Effector memory CD4-positive, alpha-beta T cell (primary cell): ENCODE results near the gene CSDE1.
"Not testable (repeated sequence)": the region's sequence is repeated elsewhere in the genome, so short reads cannot be mapped to it uniquely, and the experiment has no call there.

Source experiments
- DNase-seq, 3 donors: peaks; one replicate each; pipeline ENCODE4 v3.0.0-alpha.2; 2020
- H3K27ac ChIP-seq: 2 replicates; pipeline ENCODE4 v1.7.0; 2013; ENCODE audit warnings: mild to moderate bottlenecking, low read length, moderate library complexity; ENCODE audit not compliant: insufficient read depth, poor library complexity, severe bottlenecking
- H3K27me3 ChIP-seq: replicated peaks from 2 replicates; pipeline ENCODE4 v1.7.0; 2013; ENCODE audit warnings: mild to moderate bottlenecking, low read length; ENCODE audit not compliant: insufficient read depth, control insufficient read depth, poor library complexity, severe bottlenecking
- H3K36me3 ChIP-seq: 2 replicates; pipeline ENCODE4 v1.7.0; 2013; ENCODE audit warnings: mild to moderate bottlenecking, low read length, moderate library complexity; ENCODE audit not compliant: control insufficient read depth, insufficient read depth
- H3K4me1 ChIP-seq: 2 replicates; pipeline ENCODE4 v1.7.0; 2013; ENCODE audit warnings: low read length, mild to moderate bottlenecking; ENCODE audit not compliant: control insufficient read depth, insufficient read depth, poor library complexity, severe bottlenecking
- H3K4me3 ChIP-seq: 2 replicates; pipeline ENCODE4 v1.7.0; 2013; ENCODE audit warnings: low read length, low read depth, mild to moderate bottlenecking; ENCODE audit not compliant: insufficient read depth, poor library complexity, severe bottlenecking
- H3K9me3 ChIP-seq: 2 replicates; pipeline ENCODE4 v1.7.0; 2013; ENCODE audit warnings: mild to moderate bottlenecking, low read length, moderate library complexity; ENCODE audit not compliant: control insufficient read depth
- total RNA-seq, 3 donors: gene quantifications; one replicate each; lab custom pipeline; 2026; lab: John Stamatoyannopoulos, UW

The CSDE1 gene
- total RNA-seq = 737 to 1,022 (median 880) reads per million in 3 donors

DNA sequence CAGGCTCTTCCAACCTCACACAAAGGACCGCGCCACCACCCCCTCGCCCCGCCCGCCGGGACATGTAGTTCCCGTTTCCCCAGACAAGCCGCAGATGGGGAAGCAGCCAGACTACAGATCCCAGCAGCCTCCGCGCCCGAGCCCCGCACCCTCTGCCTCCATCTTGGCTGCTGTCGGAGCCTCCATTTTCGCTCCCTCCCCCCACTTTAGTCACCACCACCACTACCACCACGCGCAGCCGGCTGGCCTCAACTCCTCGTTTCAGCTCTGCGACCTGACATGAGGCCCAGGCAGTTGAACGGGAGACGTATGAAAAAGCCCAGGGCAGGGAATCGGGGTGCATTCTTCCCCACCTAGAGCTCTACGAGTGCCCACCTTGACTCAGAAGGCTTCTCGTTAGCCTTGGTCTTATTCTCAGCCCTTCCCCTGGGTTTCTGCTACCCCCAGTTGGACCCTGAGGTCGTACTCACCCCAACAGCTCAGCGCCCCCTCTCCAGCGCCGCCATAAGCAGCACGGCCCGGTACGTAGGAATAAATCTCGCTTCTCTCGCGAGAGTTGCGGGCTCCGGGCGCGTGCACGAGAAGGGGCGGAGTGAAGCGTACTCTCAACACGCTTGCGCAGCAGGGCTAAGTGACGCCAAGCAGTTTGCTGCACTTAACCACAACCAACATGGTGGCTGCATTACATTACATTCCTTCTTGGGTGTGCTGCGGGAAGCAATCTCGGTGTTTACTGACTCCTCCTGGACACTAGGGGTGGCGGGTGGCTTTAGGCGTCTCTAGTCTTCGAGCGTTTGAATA, at the start of gene CSDE1:
Gene CSDE1, minus strand, starts transcription at position 530 of the 801 bp plus-strand sequence. CDS start 18,094 bp downstream, outside the sequence.
- H3K27ac ChIP-seq = peak within 1 kb of the TSS; percentile 100
- H3K36me3 ChIP-seq = peaks cover 4% of the 10 kb centered on the region
- peak; percentile 94 to 97 (median 95) for DNase-seq
- no peaks in the 10 kb centered on the region for H3K9me3 ChIP-seq
- H3K27me3 ChIP-seq = no peaks in the 10 kb centered on the region
- peak within 1 kb of the TSS; percentile 99 for H3K4me3 ChIP-seq
- peaks cover 44% of the 10 kb centered on the region for H3K4me1 ChIP-seq

GRCh38 chr1:114804449-114804848, 46.7 kb upstream of the CSDE1 start:
- not testable (repeated sequence) for H3K4me3 ChIP-seq, H3K36me3 ChIP-seq, H3K9me3 ChIP-seq, H3K27me3 ChIP-seq, DNase-seq, H3K27ac ChIP-seq, H3K4me1 ChIP-seq

DNA sequence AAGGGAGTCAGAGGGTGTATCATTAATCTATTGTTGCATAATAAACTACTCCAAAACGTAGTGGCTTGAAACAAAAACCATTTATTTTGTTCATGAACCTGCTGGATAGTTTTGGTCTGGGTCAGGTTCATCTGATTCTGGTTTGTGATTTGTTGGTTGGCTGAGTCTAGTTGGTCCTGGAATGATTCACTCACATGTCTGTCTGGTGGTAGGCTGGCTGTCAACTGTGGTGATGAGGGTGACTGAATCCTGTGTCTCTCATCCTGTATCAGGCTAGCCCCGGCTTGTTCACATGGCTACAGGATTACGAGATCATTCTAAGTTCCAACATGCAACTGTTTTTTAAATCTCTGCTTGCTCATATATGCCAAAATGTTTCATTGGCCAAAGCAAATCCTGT, 45.2 kb upstream of the CSDE1 start:
- H3K4me3 ChIP-seq = no peak overlapping the region
- H3K36me3 ChIP-seq = no peaks in the 10 kb centered on the region
- H3K27ac ChIP-seq = no peak overlapping the region
- DNase-seq = no peak
- no peaks in the 10 kb centered on the region for H3K9me3 ChIP-seq
- no peaks in the 10 kb centered on the region for H3K4me1 ChIP-seq
- H3K27me3 ChIP-seq = no peaks in the 10 kb centered on the region

DNA sequence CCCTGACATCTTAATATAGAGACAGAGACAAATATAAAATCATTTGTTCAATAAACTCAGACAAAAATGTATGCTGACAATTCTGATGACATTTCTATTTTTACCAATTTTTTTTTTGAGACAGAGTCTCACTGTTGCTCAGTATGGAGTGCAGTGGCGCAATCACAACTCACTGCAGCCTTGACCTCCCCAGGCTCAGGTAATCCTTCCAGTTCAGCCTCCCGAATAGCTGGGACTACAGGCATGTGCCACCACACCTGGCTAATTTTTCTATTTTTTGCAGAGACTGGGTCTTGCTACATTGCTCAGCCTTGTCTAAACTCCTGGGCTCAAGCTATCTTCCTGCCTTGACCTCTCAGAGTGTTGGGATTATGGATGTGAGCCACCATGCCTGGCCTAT, 36.3 kb upstream of the CSDE1 start:
- H3K4me1 ChIP-seq = no peaks in the 10 kb centered on the region

GRCh38 chr1:114790581-114790980, 32.8 kb upstream of the CSDE1 start:
- H3K27ac ChIP-seq, H3K27me3 ChIP-seq, H3K4me3 ChIP-seq, H3K4me1 ChIP-seq, DNase-seq, H3K36me3 ChIP-seq, H3K9me3 ChIP-seq: not testable (repeated sequence)

More for the DNA sequence above, 36.3 kb upstream of the CSDE1 start:
- H3K27ac ChIP-seq = no peak overlapping the region
- no peaks in the 10 kb centered on the region for H3K9me3 ChIP-seq
- no peaks in the 10 kb centered on the region for H3K27me3 ChIP-seq
- no peak overlapping the region for H3K4me3 ChIP-seq
- no peak for DNase-seq
- no peaks in the 10 kb centered on the region for H3K36me3 ChIP-seq

- H3K36me3 ChIP-seq, DNase-seq, H3K9me3 ChIP-seq, H3K4me1 ChIP-seq, H3K27ac ChIP-seq, H3K27me3 ChIP-seq, H3K4me3 ChIP-seq: not testable (repeated sequence)
These were observed 28.7 kb upstream of the CSDE1 start for GRCh38 chr1:114786440-114786839.

DNA sequence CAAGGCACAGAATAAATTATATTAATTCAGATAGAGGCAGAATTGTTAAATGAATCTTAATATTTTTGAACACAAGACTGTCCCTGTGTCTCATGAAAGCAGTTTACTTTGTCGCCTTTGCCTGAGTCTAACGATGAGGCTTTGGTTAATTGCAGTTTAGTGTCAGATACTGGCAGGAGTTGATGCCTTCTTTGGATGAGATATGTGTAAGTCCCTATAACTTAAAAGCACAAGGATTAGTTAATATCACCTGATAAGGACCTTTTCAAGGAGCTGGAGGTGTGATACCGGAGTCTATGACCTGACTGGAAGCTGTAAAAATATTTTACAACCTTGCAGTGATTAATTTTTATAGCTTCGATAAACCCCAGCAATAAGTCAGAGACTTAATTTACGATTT, 24.7 kb upstream of the CSDE1 start:
- H3K4me3 ChIP-seq = no peak overlapping the region
- DNase-seq = no peak

GRCh38 chr1:114780344-114781226, 22.8 kb upstream of the CSDE1 start, which contains the start of gene SIKE1:
TSS of gene SIKE1 (minus strand) at chr1:114780685. CDS start at chr1:114780607, 78 bp downstream.
- Histone ChIP-seq H3K4me1 (no peaks in the 10 kb centered on the region), H3K9me3 (no peaks in the 10 kb centered on the region), H3K27me3 (no peaks in the 10 kb centered on the region), H3K27ac (peak within 1 kb of the TSS; percentile 72), H3K36me3 (peaks cover 12% of the 10 kb centered on the region), H3K4me3 (peak within 1 kb of the TSS; percentile 60)
- DNase-seq = peak; percentile 92 to 94 (median 92)

More for the DNA sequence above, 24.7 kb upstream of the CSDE1 start:
- Histone ChIP-seq H3K4me1 (no peaks in the 10 kb centered on the region), H3K27me3 (no peaks in the 10 kb centered on the region), H3K9me3 (no peaks in the 10 kb centered on the region), H3K36me3 (peaks cover 5% of the 10 kb centered on the region), H3K27ac (no peak overlapping the region)

- H3K4me3 ChIP-seq = peak overlapping the region; percentile 60
These were observed 21.9 kb upstream of the CSDE1 start for GRCh38 chr1:114779722-114780121.

DNA sequence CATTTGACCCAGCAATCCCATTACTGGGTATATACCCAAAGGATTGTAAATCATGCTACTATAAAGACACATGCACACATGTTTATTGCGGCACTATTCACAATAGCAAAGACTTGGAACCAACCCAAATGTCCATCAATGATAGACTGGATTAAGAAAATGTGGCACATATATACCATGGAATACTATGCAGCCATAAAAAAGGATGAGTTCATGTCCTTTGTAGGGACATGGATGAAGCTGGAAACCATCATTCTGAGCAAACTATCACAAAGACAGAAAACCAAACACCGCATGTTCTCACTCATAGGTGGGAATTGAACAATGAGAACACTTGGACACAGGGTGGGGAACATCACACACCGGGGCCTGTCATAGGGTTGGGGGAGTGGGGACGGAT, 18.9 kb upstream of the CSDE1 start:
- H3K4me3 ChIP-seq, H3K27me3 ChIP-seq, H3K27ac ChIP-seq, H3K9me3 ChIP-seq, DNase-seq, H3K4me1 ChIP-seq: not testable (repeated sequence)
- H3K36me3 ChIP-seq = peaks cover 30% of the 10 kb centered on the region

More at GRCh38 chr1:114779722-114780121, 21.9 kb upstream of the CSDE1 start:
- no peak for DNase-seq
- Histone ChIP-seq H3K9me3 (no peaks in the 10 kb centered on the region), H3K36me3 (peaks cover 20% of the 10 kb centered on the region), H3K27me3 (no peaks in the 10 kb centered on the region), H3K4me1 (no peaks in the 10 kb centered on the region), H3K27ac (peak overlapping the region; percentile 72)
